ENCODE results near the gene CFTR.

DNA sequence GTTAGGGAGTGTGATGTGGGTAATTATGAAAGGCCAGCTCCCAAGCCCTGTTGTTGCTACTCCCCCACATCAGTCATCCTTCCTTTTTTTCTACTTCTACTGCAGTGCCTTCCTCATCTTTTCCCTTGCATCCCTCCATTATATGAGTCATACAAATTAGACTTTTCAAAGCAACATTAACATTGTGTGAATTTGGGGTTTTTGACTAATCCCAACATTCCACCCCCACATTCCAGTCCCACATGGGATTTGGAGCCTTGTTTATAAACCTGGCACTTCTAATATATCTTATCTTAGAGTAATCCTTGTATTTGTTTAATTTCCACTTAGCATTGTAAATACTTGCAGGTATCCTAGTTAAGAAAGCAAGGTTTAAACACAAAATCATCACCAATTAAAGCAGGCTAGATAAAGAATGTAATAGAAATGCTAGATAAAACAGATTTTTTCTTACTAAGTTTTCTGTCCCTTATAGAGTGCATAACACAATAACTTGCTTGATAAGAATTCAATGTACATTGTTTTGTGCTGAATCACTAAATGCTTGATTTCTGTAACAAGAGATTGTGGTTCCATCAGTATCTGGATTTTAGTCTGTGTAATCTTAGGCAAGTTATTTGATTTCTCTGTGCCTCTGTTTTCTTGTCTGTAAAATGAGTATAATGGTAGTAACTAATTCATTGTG lies 165.8 kb downstream of the CFTR start:
- TF ChIP-seq, protein P1, sequence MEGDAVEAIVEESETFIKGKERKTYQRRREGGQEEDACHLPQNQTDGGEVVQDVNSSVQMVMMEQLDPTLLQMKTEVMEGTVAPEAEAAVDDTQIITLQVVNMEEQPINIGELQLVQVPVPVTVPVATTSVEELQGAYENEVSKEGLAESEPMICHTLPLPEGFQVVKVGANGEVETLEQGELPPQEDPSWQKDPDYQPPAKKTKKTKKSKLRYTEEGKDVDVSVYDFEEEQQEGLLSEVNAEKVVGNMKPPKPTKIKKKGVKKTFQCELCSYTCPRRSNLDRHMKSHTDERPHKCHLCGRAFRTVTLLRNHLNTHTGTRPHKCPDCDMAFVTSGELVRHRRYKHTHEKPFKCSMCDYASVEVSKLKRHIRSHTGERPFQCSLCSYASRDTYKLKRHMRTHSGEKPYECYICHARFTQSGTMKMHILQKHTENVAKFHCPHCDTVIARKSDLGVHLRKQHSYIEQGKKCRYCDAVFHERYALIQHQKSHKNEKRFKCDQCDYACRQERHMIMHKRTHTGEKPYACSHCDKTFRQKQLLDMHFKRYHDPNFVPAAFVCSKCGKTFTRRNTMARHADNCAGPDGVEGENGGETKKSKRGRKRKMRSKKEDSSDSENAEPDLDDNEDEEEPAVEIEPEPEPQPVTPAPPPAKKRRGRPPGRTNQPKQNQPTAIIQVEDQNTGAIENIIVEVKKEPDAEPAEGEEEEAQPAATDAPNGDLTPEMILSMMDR (IDR thresholded peaks at IDR 0.05 in 8 of 11, conservative IDR thresholded peaks at IDR 0.05 in 3 of 11): no peak
- TF ChIP-seq POLR2AphosphoS5 (IDR thresholded peaks at IDR 0.05): no peak
